Uterus (tissue), 2 donors: ENCODE data around the gene WWC1.

ENCODE experiments used
- CTCF ChIP-seq, 4 experiments: fragments of 200-600 bp in 2 of 4; fragments of 450-650 bp in 2 of 4; sonication (generic) in 2 of 4; IDR thresholded peaks; one replicate each; pipeline ENCODE4 v1.5.1; 2016 to 2019; ENCODE audit warnings: antibody characterized with exemption in 4 of 4, mild to moderate bottlenecking in 2 of 4, moderate library complexity in 1 of 4
- POLR2A ChIP-seq, 2 donors: fragments of 450-650 bp; IDR thresholded peaks; one replicate each; pipeline ENCODE4 v1.6.1; 2016; ENCODE audit warnings: antibody characterized with exemption in 2 of 2, mild to moderate bottlenecking in 1 of 2, moderate library complexity in 1 of 2

GRCh38 chr5:168307925-168308584 is 16.6 kb downstream of the WWC1 start:
- TF ChIP-seq CTCF (IDR thresholded peaks at IDR 0.05) (no peak), POLR2A (IDR thresholded peaks at IDR 0.05) (no peak)
